ENCODE results near the gene KRT4. TPM values are rescaled to one million over a fixed set of nuclear protein-coding genes. Genes with fewer than 3 reads are reported as not detected.

The KRT4 gene
- total RNA-seq, 1 donor from 2014 or later = not detected

- no peak for DNase-seq
- Mint-ChIP-seq H3K27me3 (ENCODE audit: unreplicated experiment) (peaks cover 6% of the 10 kb centered on the region), H3K4me3 (ENCODE audit: unreplicated experiment) (no peak overlapping the region), H3K4me1 (ENCODE audit: low read depth, unreplicated experiment) (no peaks in the 10 kb centered on the region), H3K9me3 (ENCODE audit: unreplicated experiment) (peaks cover 3% of the 10 kb centered on the region), H3K27ac (ENCODE audit: unreplicated experiment) (no peak overlapping the region), H3K36me3 (ENCODE audit: unreplicated experiment) (no peaks in the 10 kb centered on the region)
- no peak for TF ChIP-seq CTCF (IDR thresholded peaks at IDR 0.05; ENCODE audit: partially characterized antibody, unreplicated experiment)
Observed at GRCh38 chr12:52809166-52809565, 4.8 kb downstream of the KRT4 start.

GRCh38 chr12:52808573-52809160 is 5.2 kb downstream of the KRT4 start:
- TF ChIP-seq CTCF (IDR thresholded peaks at IDR 0.05; ENCODE audit: partially characterized antibody, unreplicated experiment) = no peak
- Mint-ChIP-seq H3K4me1 (ENCODE audit: low read depth, unreplicated experiment) (no peaks in the 10 kb centered on the region), H3K27me3 (ENCODE audit: unreplicated experiment) (peaks cover 5% of the 10 kb centered on the region), H3K36me3 (ENCODE audit: unreplicated experiment) (no peaks in the 10 kb centered on the region), H3K27ac (ENCODE audit: unreplicated experiment) (no peak overlapping the region), H3K9me3 (ENCODE audit: unreplicated experiment) (peaks cover 3% of the 10 kb centered on the region), H3K4me3 (ENCODE audit: unreplicated experiment) (no peak overlapping the region)
- no peak for DNase-seq

GRCh38 chr12:52807544-52808470 is 6.1 kb downstream of the KRT4 start:
- DNase-seq = no peak
- H3K27me3 Mint-ChIP-seq (ENCODE audit: unreplicated experiment) = peaks cover 5% of the 10 kb centered on the region
- TF ChIP-seq CTCF (IDR thresholded peaks at IDR 0.05; ENCODE audit: partially characterized antibody, unreplicated experiment) = no peak
- peaks cover 3% of the 10 kb centered on the region for H3K9me3 Mint-ChIP-seq (ENCODE audit: unreplicated experiment)
- H3K27ac Mint-ChIP-seq (ENCODE audit: unreplicated experiment) = no peak overlapping the region
- H3K4me1 Mint-ChIP-seq (ENCODE audit: low read depth, unreplicated experiment) = no peaks in the 10 kb centered on the region
- H3K4me3 Mint-ChIP-seq (ENCODE audit: unreplicated experiment) = no peak overlapping the region
- H3K36me3 Mint-ChIP-seq (ENCODE audit: unreplicated experiment) = no peaks in the 10 kb centered on the region

- H3K27me3 Mint-ChIP-seq (ENCODE audit: unreplicated experiment) = peaks cover 6% of the 10 kb centered on the region
- no peak for DNase-seq
- no peaks in the 10 kb centered on the region for H3K4me1 Mint-ChIP-seq (ENCODE audit: low read depth, unreplicated experiment)
- H3K36me3 Mint-ChIP-seq (ENCODE audit: unreplicated experiment) = no peaks in the 10 kb centered on the region
- H3K4me3 Mint-ChIP-seq (ENCODE audit: unreplicated experiment) = no peak overlapping the region
- no peak for TF ChIP-seq CTCF (IDR thresholded peaks at IDR 0.05; ENCODE audit: partially characterized antibody, unreplicated experiment)
- H3K27ac Mint-ChIP-seq (ENCODE audit: unreplicated experiment) = no peak overlapping the region
- H3K9me3 Mint-ChIP-seq (ENCODE audit: unreplicated experiment) = peaks cover 3% of the 10 kb centered on the region
Observed at GRCh38 chr12:52806821-52807543, 6.9 kb downstream of the KRT4 start.
